ENCODE data around the gene GCLC.
"Not testable (repeated sequence)": the region's sequence is repeated elsewhere in the genome, so short reads cannot be mapped to it uniquely, and the experiment has no call there.

GCLC gene

GRCh38 chr6:53553600-53553999, 8.7 kb upstream of the GCLC start:
- not testable (repeated sequence) for H3K4me3 ChIP-seq (ENCODE audit: low read depth in 1 of 2, low read length in 2 of 2); H3K4me1 ChIP-seq (ENCODE audit: insufficient read depth, low read length); H3K27me3 ChIP-seq (ENCODE audit: control insufficient read depth in 1 of 2, insufficient read depth in 2 of 2, low read length in 2 of 2); H3K9me3 ChIP-seq (ENCODE audit: low read length); H3K9ac ChIP-seq (ENCODE audit: low read length); H3K36me3 ChIP-seq (ENCODE audit: insufficient read depth, low read length); H3K27ac ChIP-seq (ENCODE audit: low read depth, low read length)

- H3K9me3 ChIP-seq (ENCODE audit: low read length); H3K9ac ChIP-seq (ENCODE audit: low read length); H3K27ac ChIP-seq (ENCODE audit: low read depth, low read length); H3K27me3 ChIP-seq (ENCODE audit: control insufficient read depth in 1 of 2, insufficient read depth in 2 of 2, low read length in 2 of 2); H3K4me3 ChIP-seq (ENCODE audit: low read depth in 1 of 2, low read length in 2 of 2); H3K36me3 ChIP-seq (ENCODE audit: insufficient read depth, low read length): not testable (repeated sequence)
- H3K4me1 ChIP-seq (ENCODE audit: insufficient read depth, low read length): peaks cover 11% of the 10 kb centered on the region
Observed at GRCh38 chr6:53551681-53552080, 6.8 kb upstream of the GCLC start.

GRCh38 chr6:53547811-53548496, 3.1 kb upstream of the GCLC start:
- Histone ChIP-seq H3K27me3 (ENCODE audit: control insufficient read depth in 1 of 2, insufficient read depth in 2 of 2, low read length in 2 of 2) (no peaks in the 10 kb centered on the region), H3K4me1 (ENCODE audit: insufficient read depth, low read length) (peaks cover 18% of the 10 kb centered on the region), H3K9ac (ENCODE audit: low read length) (peak overlapping the region; percentile 75), H3K9me3 (ENCODE audit: low read length) (no peaks in the 10 kb centered on the region), H3K27ac (ENCODE audit: low read depth, low read length) (peak overlapping the region; percentile 88), H3K36me3 (ENCODE audit: insufficient read depth, low read length) (no peaks in the 10 kb centered on the region), H3K4me3 (ENCODE audit: low read depth in 1 of 2, low read length in 2 of 2) (peak overlapping the region; percentile 80 to 96)

- Histone ChIP-seq H3K36me3 (ENCODE audit: insufficient read depth, low read length) (no peaks in the 10 kb centered on the region), H3K27me3 (ENCODE audit: control insufficient read depth in 1 of 2, insufficient read depth in 2 of 2, low read length in 2 of 2) (no peaks in the 10 kb centered on the region), H3K4me3 (ENCODE audit: low read depth in 1 of 2, low read length in 2 of 2) (peak overlapping the region; percentile 80 to 96), H3K9ac (ENCODE audit: low read length) (peak overlapping the region; percentile 75), H3K4me1 (ENCODE audit: insufficient read depth, low read length) (peaks cover 24% of the 10 kb centered on the region), H3K9me3 (ENCODE audit: low read length) (no peaks in the 10 kb centered on the region), H3K27ac (ENCODE audit: low read depth, low read length) (peak overlapping the region; percentile 88)
Observed at GRCh38 chr6:53547166-53547810, 2.4 kb upstream of the GCLC start.

GRCh38 chr6:53546281-53546680, 1.4 kb upstream of the GCLC start:
- Histone ChIP-seq H3K27ac (ENCODE audit: low read depth, low read length) (no peak overlapping the region), H3K9ac (ENCODE audit: low read length) (no peak overlapping the region), H3K9me3 (ENCODE audit: low read length) (no peaks in the 10 kb centered on the region), H3K27me3 (ENCODE audit: control insufficient read depth in 1 of 2, insufficient read depth in 2 of 2, low read length in 2 of 2) (no peaks in the 10 kb centered on the region), H3K36me3 (ENCODE audit: insufficient read depth, low read length) (no peaks in the 10 kb centered on the region), H3K4me3 (ENCODE audit: low read depth in 1 of 2, low read length in 2 of 2) (no peak overlapping the region), H3K4me1 (ENCODE audit: insufficient read depth, low read length) (peaks cover 34% of the 10 kb centered on the region)

- Histone ChIP-seq H3K9me3 (ENCODE audit: low read length) (no peaks in the 10 kb centered on the region), H3K4me1 (ENCODE audit: insufficient read depth, low read length) (peaks cover 54% of the 10 kb centered on the region), H3K27me3 (ENCODE audit: control insufficient read depth in 1 of 2, insufficient read depth in 2 of 2, low read length in 2 of 2) (no peaks in the 10 kb centered on the region), H3K9ac (ENCODE audit: low read length) (peak overlapping the region; percentile 63), H3K36me3 (ENCODE audit: insufficient read depth, low read length) (no peaks in the 10 kb centered on the region), H3K27ac (ENCODE audit: low read depth, low read length) (peak overlapping the region; percentile 88), H3K4me3 (ENCODE audit: low read depth in 1 of 2, low read length in 2 of 2) (peak overlapping the region; percentile 80 to 91)
Observed at GRCh38 chr6:53544217-53544469, 758 bp downstream of the GCLC start.

- Histone ChIP-seq H3K27ac (ENCODE audit: low read depth, low read length) (peak overlapping the region; percentile 88), H3K9ac (ENCODE audit: low read length) (peak overlapping the region; percentile 63), H3K27me3 (ENCODE audit: control insufficient read depth in 1 of 2, insufficient read depth in 2 of 2, low read length in 2 of 2) (no peaks in the 10 kb centered on the region), H3K4me1 (ENCODE audit: insufficient read depth, low read length) (peaks cover 58% of the 10 kb centered on the region), H3K9me3 (ENCODE audit: low read length) (no peaks in the 10 kb centered on the region), H3K4me3 (ENCODE audit: low read depth in 1 of 2, low read length in 2 of 2) (peak overlapping the region; percentile 80 to 91), H3K36me3 (ENCODE audit: insufficient read depth, low read length) (no peaks in the 10 kb centered on the region)
Observed at GRCh38 chr6:53543359-53544216, 1.3 kb downstream of the GCLC start.

- Histone ChIP-seq H3K4me3 (ENCODE audit: low read depth in 1 of 2, low read length in 2 of 2) (no peak overlapping the region), H3K27ac (ENCODE audit: low read depth, low read length) (peak overlapping the region; percentile 9), H3K9me3 (ENCODE audit: low read length) (no peaks in the 10 kb centered on the region), H3K27me3 (ENCODE audit: control insufficient read depth in 1 of 2, insufficient read depth in 2 of 2, low read length in 2 of 2) (no peaks in the 10 kb centered on the region), H3K4me1 (ENCODE audit: insufficient read depth, low read length) (peaks cover 54% of the 10 kb centered on the region), H3K36me3 (ENCODE audit: insufficient read depth, low read length) (no peaks in the 10 kb centered on the region), H3K9ac (ENCODE audit: low read length) (no peak overlapping the region)
Observed at GRCh38 chr6:53541900-53542299, 3.0 kb downstream of the GCLC start.

- Histone ChIP-seq H3K4me1 (ENCODE audit: insufficient read depth, low read length) (peaks cover 53% of the 10 kb centered on the region), H3K27ac (ENCODE audit: low read depth, low read length) (no peak overlapping the region), H3K36me3 (ENCODE audit: insufficient read depth, low read length) (no peaks in the 10 kb centered on the region), H3K27me3 (ENCODE audit: control insufficient read depth in 1 of 2, insufficient read depth in 2 of 2, low read length in 2 of 2) (no peaks in the 10 kb centered on the region), H3K4me3 (ENCODE audit: low read depth in 1 of 2, low read length in 2 of 2) (no peak overlapping the region), H3K9me3 (ENCODE audit: low read length) (no peaks in the 10 kb centered on the region), H3K9ac (ENCODE audit: low read length) (no peak overlapping the region)
Observed at GRCh38 chr6:53540129-53540692, 4.7 kb downstream of the GCLC start.

- Histone ChIP-seq H3K27ac (ENCODE audit: low read depth, low read length) (no peak overlapping the region), H3K4me1 (ENCODE audit: insufficient read depth, low read length) (peaks cover 60% of the 10 kb centered on the region), H3K27me3 (ENCODE audit: control insufficient read depth in 1 of 2, insufficient read depth in 2 of 2, low read length in 2 of 2) (no peaks in the 10 kb centered on the region), H3K9me3 (ENCODE audit: low read length) (no peaks in the 10 kb centered on the region), H3K9ac (ENCODE audit: low read length) (no peak overlapping the region), H3K36me3 (ENCODE audit: insufficient read depth, low read length) (no peaks in the 10 kb centered on the region), H3K4me3 (ENCODE audit: low read depth in 1 of 2, low read length in 2 of 2) (peak overlapping the region in 1 of 2 donors; percentile 26)
Observed at GRCh38 chr6:53539561-53539960, 5.3 kb downstream of the GCLC start.

GRCh38 chr6:53536561-53536960, 8.3 kb downstream of the GCLC start:
- Histone ChIP-seq H3K9me3 (ENCODE audit: low read length) (no peaks in the 10 kb centered on the region), H3K9ac (ENCODE audit: low read length) (no peak overlapping the region), H3K36me3 (ENCODE audit: insufficient read depth, low read length) (no peaks in the 10 kb centered on the region), H3K27ac (ENCODE audit: low read depth, low read length) (no peak overlapping the region), H3K4me1 (ENCODE audit: insufficient read depth, low read length) (peaks cover 65% of the 10 kb centered on the region), H3K27me3 (ENCODE audit: control insufficient read depth in 1 of 2, insufficient read depth in 2 of 2, low read length in 2 of 2) (no peaks in the 10 kb centered on the region), H3K4me3 (ENCODE audit: low read depth in 1 of 2, low read length in 2 of 2) (no peak overlapping the region)
